ENCODE measurements around the gene APOBEC3F.

DNA sequence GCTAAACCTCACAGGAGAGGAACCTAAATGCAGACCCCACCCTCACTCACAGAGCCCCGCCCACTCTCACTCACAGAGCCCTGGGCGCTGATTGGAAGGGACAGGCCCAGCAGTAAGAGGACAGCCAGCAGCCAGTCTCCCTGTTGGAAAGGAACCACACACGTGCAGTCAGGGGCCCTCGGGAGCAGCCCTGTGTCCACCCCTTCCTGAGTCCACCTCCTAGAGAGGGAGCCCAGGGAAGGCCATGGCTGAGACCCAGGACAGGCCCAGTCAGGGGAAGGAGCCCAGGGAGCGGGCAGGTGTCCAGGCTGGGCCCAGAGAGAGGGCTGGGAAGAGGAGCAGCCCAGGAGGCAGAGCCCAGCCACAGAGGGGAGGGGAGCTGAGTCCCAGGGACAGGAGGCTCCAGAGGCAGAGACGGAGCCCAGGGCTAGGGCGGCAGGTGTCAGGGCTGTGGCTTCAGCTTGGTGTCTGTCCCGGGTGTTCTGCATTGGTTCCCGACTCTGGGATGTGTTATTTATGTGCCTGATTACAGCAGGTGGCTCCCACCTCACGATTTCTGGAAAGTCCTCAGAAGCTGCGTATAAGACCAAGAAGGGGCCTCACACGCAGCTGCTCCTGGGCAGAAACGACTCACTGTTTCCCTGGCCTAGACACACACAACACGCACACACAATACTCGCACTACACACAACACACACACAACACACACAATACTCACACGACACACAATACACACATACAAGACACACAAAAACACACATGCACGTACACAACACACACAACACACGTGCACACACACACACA lies 47.4 kb downstream of the APOBEC3F start:
- TF ChIP-seq EZH2 (IDR thresholded peaks at IDR 0.05) (no peak), POLR2AphosphoS5 (IDR thresholded peaks at IDR 0.05; ENCODE audit: borderline replicate concordance, low read depth, low read length) (no peak)
